Adrenal gland (tissue), 12 donors: ENCODE data around the gene IPCEF1. TPM values are rescaled to one million over a fixed set of nuclear protein-coding genes. Genes with fewer than 3 reads are reported as not detected.

ENCODE experiments used
- DNase-seq, 7 donors: peaks; one replicate each; pipeline ENCODE4 v3.0.0-alpha.2; 2019 to 2020
- H3K27ac ChIP-seq, 5 donors: fragments of 200-600 bp; sonication (generic) in 4 of 5; 1 replicate in 3 of 5; 2 replicates in 2 of 5; pipeline versions ENCODE4 v1.5.1 to v1.8.0; 2016 to 2020; ENCODE audit warnings: mild to moderate bottlenecking in 1 of 5
- H3K27me3 ChIP-seq: fragments of 200-600 bp; 2 replicates; pipeline ENCODE4 v1.8.0; 2021
- H3K36me3 ChIP-seq, 2 donors: fragments of 200-600 bp; replicated peaks in 1 of 2; 1 replicate in 1 of 2; 2 replicates in 1 of 2; pipeline versions ENCODE4 v1.5.1 to v1.8.0; 2018 to 2022
- H3K4me1 ChIP-seq, 2 donors: fragments of 200-600 bp; replicated peaks in 1 of 2; 1 replicate in 1 of 2; 2 replicates in 1 of 2; pipeline versions ENCODE4 v1.5.1 to v1.8.0; 2018 to 2021
- H3K4me3 ChIP-seq, 4 donors: fragments of 200-600 bp; sonication (generic) in 3 of 4; one replicate each; pipeline ENCODE4 v1.5.1; 2016 to 2018
- H3K9me3 ChIP-seq, 3 donors: fragments of 200-600 bp; sonication (generic) in 1 of 3; replicated peaks in 1 of 3; 1 replicate in 2 of 3; 2 replicates in 1 of 3; pipeline versions ENCODE4 v1.5.1 to v1.8.0; 2016 to 2021
- CTCF ChIP-seq, 6 experiments: fragments of 450-650 bp in 4 of 6; fragments of 200-600 bp in 2 of 6; sonication (generic) in 1 of 6; IDR thresholded peaks; 1 replicate in 5 of 6; 2 replicates in 1 of 6; pipeline versions ENCODE4 v1.5.1 to v1.8.0; 2016 to 2021; ENCODE audit warnings: antibody characterized with exemption in 6 of 6, mild to moderate bottlenecking in 2 of 6, moderate library complexity in 1 of 6
- POLR2A ChIP-seq, 2 donors: fragments of 450-650 bp; IDR thresholded peaks; one replicate each; pipeline ENCODE4 v1.6.1; 2017; ENCODE audit warnings: antibody characterized with exemption in 2 of 2, mild to moderate bottlenecking in 2 of 2, moderate library complexity in 1 of 2
- WGBS, 4 donors: extraction: QIAGEN DNeasy Blood & Tissue Kit in 2 of 4; methylation state at CpG; one replicate each; pipeline versions ENCODE4 v1.1.5 to v1.1.7; 2013 to 2017; 5-methylcytosine and 5-hydroxymethylcytosine counted together
- intact Hi-C, 2 donors: fragments of 100-400 bp; cut with DNase I; formaldehyde crosslinking; loops; one replicate each; pipeline versions ENCODE4 v1.14.1 to v1.15.0; 2022 to 2023
- polyA plus RNA-seq, 3 donors: library from polyadenylated mRNA; stranded (reverse); fragments of 200-250 nt in 2 of 3; fragments of 350-450 nt in 1 of 3; fragmentation: Illumina TruSeq in 1 of 3; extraction: RNeasy Lipid Tissue Mini Kit (QIAGEN cat#74804) in 1 of 3; gene quantifications; one replicate each; pipeline ENCODE4 v1.2.3, GENCODE V29; 2013 to 2014
- total RNA-seq, 9 donors: library from RNA; depleted of rRNA in 4 of 9; stranded (reverse); fragments of >200 nt in 4 of 9; fragments of 120-200 nt in 1 of 9; fragmentation: NEBNext Ultra II Directional in 1 of 9; extraction: Animal tissue kit (Norgen Biotek cat#: 25700) in 1 of 9; gene quantifications; one replicate each; pipeline versions ENCODE4 v1.1.0 to v1.2.4, GENCODE V29; 2013 to 2023
- donor health status: healthy with polysubstance abuse.
- donor health status: Bipolar disorder and iron deficiency.
- donor health status: DM: yes; HTN: yes; CAD: no.
- donor health status: DM: no; HTN: no; CAD: no.
- donor health status: DM: no; HTN: no; CAD: no.
- donor health status: DM: yes; HTN: yes; CAD: no.

Gene IPCEF1
- total and polyA plus RNA-seq, 12 donors: 0.07 to 1.2 (median 0.72) TPM; not detected in 1

GRCh38 chr6:154381548-154381947, 24.9 kb upstream of the IPCEF1 start:
- no peaks in the 10 kb centered on the region for H3K9me3 ChIP-seq
- no peaks in the 10 kb centered on the region for H3K27me3 ChIP-seq
- no peaks in the 10 kb centered on the region for H3K36me3 ChIP-seq
- H3K4me1 ChIP-seq: no peaks in the 10 kb centered on the region
- H3K4me3 ChIP-seq: no peak overlapping the region
- H3K27ac ChIP-seq: no peak overlapping the region
- DNase-seq: no peak
- 89 to 94% (median 93%) methylated on average over 4 of the region's 4 CpGs for WGBS, 4 donors
- TF ChIP-seq CTCF (IDR thresholded peaks at IDR 0.05): no peak
- no peak for TF ChIP-seq POLR2A (IDR thresholded peaks at IDR 0.05)
- intact Hi-C loops: no loop called here

- no peaks in the 10 kb centered on the region for H3K36me3 ChIP-seq
- WGBS, 4 donors: 48 to 56% (median 53%) methylated on average over 2 of the region's 2 CpGs
- no peak overlapping the region for H3K27ac ChIP-seq
- H3K4me1 ChIP-seq: no peaks in the 10 kb centered on the region
- no peaks in the 10 kb centered on the region for H3K9me3 ChIP-seq
- H3K4me3 ChIP-seq: no peak overlapping the region
- no peak for DNase-seq
- intact Hi-C loops: no loop called here
- no peak for TF ChIP-seq CTCF (IDR thresholded peaks at IDR 0.05)
- TF ChIP-seq POLR2A (IDR thresholded peaks at IDR 0.05): no peak
- no peaks in the 10 kb centered on the region for H3K27me3 ChIP-seq
These were observed 24.1 kb upstream of the IPCEF1 start for GRCh38 chr6:154380741-154381140.

- no peak for DNase-seq
- TF ChIP-seq CTCF (IDR thresholded peaks at IDR 0.05): no peak
- TF ChIP-seq POLR2A (IDR thresholded peaks at IDR 0.05): no peak
- intact Hi-C loops: no loop called here
- H3K4me3 ChIP-seq: no peak overlapping the region
- H3K27me3 ChIP-seq: no peaks in the 10 kb centered on the region
- no peak overlapping the region for H3K27ac ChIP-seq
- 91 to 98% (median 97%) methylated on average over 3 of the region's 3 CpGs for WGBS, 4 donors
- H3K4me1 ChIP-seq: no peaks in the 10 kb centered on the region
- H3K9me3 ChIP-seq: no peaks in the 10 kb centered on the region
- H3K36me3 ChIP-seq: no peaks in the 10 kb centered on the region
These were observed 23.0 kb upstream of the IPCEF1 start for GRCh38 chr6:154379585-154379984.

- Histone ChIP-seq H3K4me1 (no peaks in the 10 kb centered on the region), H3K4me3 (no peak overlapping the region), H3K36me3 (no peaks in the 10 kb centered on the region), H3K27me3 (no peaks in the 10 kb centered on the region), H3K9me3 (no peaks in the 10 kb centered on the region), H3K27ac (no peak overlapping the region)
- no peak for TF ChIP-seq POLR2A (IDR thresholded peaks at IDR 0.05)
- TF ChIP-seq CTCF (IDR thresholded peaks at IDR 0.05): no peak
- no peak for DNase-seq
- 89 to 96% (median 93%) methylated on average over 2 of the region's 2 CpGs for WGBS, 4 donors
- intact Hi-C loops: no loop called here
These were observed 21.9 kb upstream of the IPCEF1 start for GRCh38 chr6:154378518-154378917.
